DOHH2 (cell line): ENCODE results near the gene TNFRSF4.

Experiments used
- H3F3A ChIP-seq: fragments of 200-600 bp; sonication (generic), shearing (Covaris generic); 2 replicates; pipeline ENCODE4 v1.6.0; 2016; ENCODE audit warnings: antibody characterized with exemption, mild to moderate bottlenecking; ENCODE audit not compliant: control insufficient read depth, insufficient read depth
- H3K27ac ChIP-seq: fragments of 200-600 bp; sonication (generic); 2 replicates; pipeline ENCODE4 v1.5.1; 2014; ENCODE audit warnings: low read depth, mild to moderate bottlenecking, low read length, moderate library complexity
- H3K27me3 ChIP-seq: fragments of 200-600 bp; sonication (generic); 2 replicates; pipeline ENCODE4 v1.6.1; 2014; ENCODE audit warnings: mild to moderate bottlenecking, low read length, mixed read lengths; ENCODE audit not compliant: control insufficient read depth
- H3K36me3 ChIP-seq: fragments of 200-600 bp; sonication (generic); 2 replicates; pipeline ENCODE4 v1.6.1; 2014; ENCODE audit warnings: mild to moderate bottlenecking, low read length, moderate library complexity, mixed read lengths; ENCODE audit not compliant: control insufficient read depth
- H3K4me1 ChIP-seq: fragments of 200-600 bp; sonication (generic); 2 replicates; pipeline ENCODE4 v1.6.1; 2014; ENCODE audit warnings: mild to moderate bottlenecking, low read length, mixed read lengths; ENCODE audit not compliant: control insufficient read depth
- H3K4me2 ChIP-seq: fragments of 200-600 bp; sonication (generic); 2 replicates; pipeline ENCODE4 v1.6.0; 2014; ENCODE audit warnings: mild to moderate bottlenecking, low read length, moderate library complexity
- H3K4me3 ChIP-seq: fragments of 200-600 bp; sonication (generic); 2 replicates; pipeline ENCODE4 v1.5.1; 2014; ENCODE audit warnings: mild to moderate bottlenecking, low read length, mixed read lengths
- H3K79me2 ChIP-seq: fragments of 200-600 bp; sonication (generic); 2 replicates; pipeline ENCODE4 v1.6.1; 2014; ENCODE audit warnings: mild to moderate bottlenecking, low read length, mixed read lengths; ENCODE audit not compliant: control insufficient read depth
- H3K9me2 ChIP-seq: fragments of 200-600 bp; sonication (generic); replicated peaks from 2 replicates; pipeline ENCODE4 v1.6.1; 2014; ENCODE audit warnings: mild to moderate bottlenecking, low read length, mixed read lengths; ENCODE audit not compliant: control insufficient read depth
- H3K9me3 ChIP-seq: fragments of 200-600 bp; sonication (generic); 2 replicates; pipeline ENCODE4 v1.6.1; 2014; ENCODE audit warnings: antibody characterized with exemption, low read length, mixed read lengths; ENCODE audit not compliant: control insufficient read depth, insufficient read depth
- H4K20me1 ChIP-seq: fragments of 200-600 bp; sonication (generic); 2 replicates; pipeline ENCODE4 v1.6.0; 2014; ENCODE audit warnings: low read depth, mild to moderate bottlenecking, antibody characterized with exemption, low read length, moderate library complexity; ENCODE audit not compliant: control insufficient read depth, insufficient read depth
- CTCF ChIP-seq: fragments of 200-600 bp; sonication (generic); IDR thresholded peaks from one replicate; pipeline ENCODE4 v1.5.1; 2014; ENCODE audit warnings: antibody characterized with exemption, mild to moderate bottlenecking, low read depth, low read length; ENCODE audit not compliant: poor library complexity, severe bottlenecking
- EZH2phosphoT487 ChIP-seq: fragments of 200-600 bp; sonication (generic); IDR thresholded peaks from 2 replicates; pipeline ENCODE4 v1.6.1; 2017; ENCODE audit warnings: borderline replicate concordance, mild to moderate bottlenecking, antibody characterized with exemption, low read length, moderate library complexity, mixed read lengths

The TNFRSF4 gene

GRCh38 chr1:1231400-1232207 lies 17.7 kb upstream of the TNFRSF4 start, which contains the start of gene SDF4:
Gene SDF4 (minus strand): TSS chr1:1232001. CDS start chr1:1228772, 3,229 bp downstream.
- Histone ChIP-seq H3K79me2 (peaks cover 83% of the 10 kb centered on the region), H3K27ac (peak within 1 kb of the TSS; percentile 55), H3K4me1 (peaks cover 22% of the 10 kb centered on the region), H3K36me3 (peaks cover 57% of the 10 kb centered on the region), H3K27me3 (no peaks in the 10 kb centered on the region), H3K4me2 (peak within 1 kb of the TSS; percentile 82), H3K9me3 (no peaks in the 10 kb centered on the region), H3K4me3 (peak within 1 kb of the TSS; percentile 92), H3K9me2 (no peaks in the 10 kb centered on the region), H3F3A (no peaks in the 10 kb centered on the region), H4K20me1 (no peaks in the 10 kb centered on the region; the same call in 1 of the 2 replicates)
- no peak for TF ChIP-seq EZH2phosphoT487
- no peak for TF ChIP-seq CTCF

GRCh38 chr1:1230656-1231399 lies 16.9 kb upstream of the TNFRSF4 start:
- H3K4me1 ChIP-seq = peaks cover 22% of the 10 kb centered on the region
- H3K79me2 ChIP-seq = peaks cover 91% of the 10 kb centered on the region
- no peaks in the 10 kb centered on the region for H3K9me2 ChIP-seq
- H4K20me1 ChIP-seq = no peaks in the 10 kb centered on the region; the same call in 1 of the 2 replicates
- peak overlapping the region; percentile 92 for H3K4me3 ChIP-seq
- no peaks in the 10 kb centered on the region for H3F3A ChIP-seq
- peak overlapping the region; percentile 74 for H3K4me2 ChIP-seq
- H3K9me3 ChIP-seq = no peaks in the 10 kb centered on the region
- H3K27ac ChIP-seq = peak overlapping the region; percentile 55
- TF ChIP-seq CTCF = no peak
- TF ChIP-seq EZH2phosphoT487 = no peak
- H3K36me3 ChIP-seq = peaks cover 65% of the 10 kb centered on the region
- H3K27me3 ChIP-seq = no peaks in the 10 kb centered on the region

GRCh38 chr1:1229770-1230169 lies 15.8 kb upstream of the TNFRSF4 start:
- Histone ChIP-seq H3F3A (no peaks in the 10 kb centered on the region), H3K27ac (no peak overlapping the region), H3K9me3 (no peaks in the 10 kb centered on the region), H3K4me1 (peaks cover 22% of the 10 kb centered on the region), H4K20me1 (no peaks in the 10 kb centered on the region; the same call in 1 of the 2 replicates), H3K79me2 (peaks cover 93% of the 10 kb centered on the region), H3K27me3 (no peaks in the 10 kb centered on the region), H3K36me3 (peaks cover 72% of the 10 kb centered on the region), H3K4me3 (peak overlapping the region; percentile 92; the same call in 1 of the 2 replicates), H3K9me2 (no peaks in the 10 kb centered on the region), H3K4me2 (peak overlapping the region; percentile 74)
- TF ChIP-seq EZH2phosphoT487 (no peak), CTCF (no peak)
